ENCODE results near the gene PDE3B. TPM values are rescaled to one million over a fixed set of nuclear protein-coding genes. Genes with fewer than 3 reads are reported as not detected.
"Not testable (repeated sequence)": the region's sequence is repeated elsewhere in the genome, so short reads cannot be mapped to it uniquely, and the experiment has no call there.

The PDE3B gene
- total RNA-seq, 1 experiment from 2014 or later: not detected

DNA sequence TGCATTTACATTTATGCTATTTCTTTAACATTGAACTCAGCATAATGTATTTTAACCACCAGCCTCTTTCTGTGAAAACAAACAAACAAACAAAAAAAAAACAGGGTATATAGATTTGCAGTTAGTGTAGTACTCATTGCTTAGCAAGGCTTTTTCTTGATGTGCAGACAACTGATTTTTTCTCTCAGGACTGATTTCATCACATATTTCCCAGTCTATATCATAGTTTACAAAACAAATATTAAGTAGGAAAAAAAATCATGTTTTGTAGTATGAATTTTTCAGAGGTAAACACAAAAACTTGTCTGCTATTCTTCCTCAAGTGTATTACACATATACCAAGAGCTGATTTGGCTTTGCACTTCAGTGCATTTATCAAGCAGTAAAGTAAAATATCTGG is 123.0 kb downstream of the PDE3B start:
- Histone ChIP-seq H3K9me2 (replicated peaks; ENCODE audit: insufficient read depth, low read length) (no peaks in the 10 kb centered on the region), H3K27ac (ENCODE audit: low read length) (no peak overlapping the region), H3K4me1 (ENCODE audit: low read length) (no peaks in the 10 kb centered on the region), H3K36me3 (ENCODE audit: insufficient read depth, low read length) (no peaks in the 10 kb centered on the region), H3K4me2 (ENCODE audit: low read depth, low read length, poor library complexity, severe bottlenecking) (no peak overlapping the region), H3K27me3 (ENCODE audit: low read length) (no peaks in the 10 kb centered on the region), H3K9me3 (ENCODE audit: low read length) (no peaks in the 10 kb centered on the region), H3K9ac (ENCODE audit: low read length) (no peak overlapping the region), H3K79me2 (ENCODE audit: low read length) (no peaks in the 10 kb centered on the region), H2AFZ (ENCODE audit: low read length) (no peak overlapping the region), H4K20me1 (ENCODE audit: insufficient read depth, low read depth, low read length) (no peaks in the 10 kb centered on the region), H3K4me3 (ENCODE audit: low read length) (no peak overlapping the region)
- no peak for DNase-seq

DNA sequence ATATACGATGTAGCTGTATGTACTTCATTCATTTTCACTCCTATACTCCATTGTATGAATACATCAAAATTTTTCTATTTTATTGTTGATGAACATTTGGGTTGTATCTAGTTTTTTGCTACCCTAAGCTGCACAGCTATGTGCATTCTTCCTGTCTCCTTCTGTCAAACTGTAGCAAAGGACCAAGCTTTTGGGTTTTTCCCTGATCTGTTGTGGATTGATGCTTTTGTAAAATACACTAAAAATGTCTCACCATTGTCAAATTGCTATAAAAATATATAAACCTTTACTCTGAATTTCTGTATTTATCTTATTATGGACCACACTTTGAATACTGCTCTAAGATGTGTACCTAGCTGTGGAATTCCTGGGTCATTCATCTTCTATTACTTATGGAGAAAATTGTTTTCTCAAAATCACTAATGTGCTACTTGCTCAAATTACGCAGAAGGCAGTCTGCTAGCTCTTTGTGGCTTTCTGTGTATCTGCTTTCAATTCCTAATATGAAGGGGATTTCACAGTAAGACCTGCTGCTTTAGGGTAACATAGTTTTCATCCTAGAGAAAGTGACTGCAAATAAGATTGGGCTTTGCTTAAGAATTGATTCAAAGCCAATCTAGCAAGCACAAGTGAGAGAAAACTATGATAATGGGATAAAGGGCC is 125.1 kb downstream of the PDE3B start:
- Histone ChIP-seq H4K20me1 (ENCODE audit: insufficient read depth, low read depth, low read length) (no peaks in the 10 kb centered on the region), H3K9me2 (replicated peaks; ENCODE audit: insufficient read depth, low read length) (no peaks in the 10 kb centered on the region), H3K27me3 (ENCODE audit: low read length) (no peaks in the 10 kb centered on the region), H3K79me2 (ENCODE audit: low read length) (no peaks in the 10 kb centered on the region), H3K36me3 (ENCODE audit: insufficient read depth, low read length) (no peaks in the 10 kb centered on the region), H3K9ac (ENCODE audit: low read length) (no peak overlapping the region), H2AFZ (ENCODE audit: low read length) (no peak overlapping the region), H3K4me3 (ENCODE audit: low read length) (no peak overlapping the region), H3K4me2 (ENCODE audit: low read depth, low read length, poor library complexity, severe bottlenecking) (no peak overlapping the region), H3K4me1 (ENCODE audit: low read length) (no peaks in the 10 kb centered on the region), H3K27ac (ENCODE audit: low read length) (no peak overlapping the region), H3K9me3 (ENCODE audit: low read length) (no peaks in the 10 kb centered on the region)
- DNase-seq: no peak

DNA sequence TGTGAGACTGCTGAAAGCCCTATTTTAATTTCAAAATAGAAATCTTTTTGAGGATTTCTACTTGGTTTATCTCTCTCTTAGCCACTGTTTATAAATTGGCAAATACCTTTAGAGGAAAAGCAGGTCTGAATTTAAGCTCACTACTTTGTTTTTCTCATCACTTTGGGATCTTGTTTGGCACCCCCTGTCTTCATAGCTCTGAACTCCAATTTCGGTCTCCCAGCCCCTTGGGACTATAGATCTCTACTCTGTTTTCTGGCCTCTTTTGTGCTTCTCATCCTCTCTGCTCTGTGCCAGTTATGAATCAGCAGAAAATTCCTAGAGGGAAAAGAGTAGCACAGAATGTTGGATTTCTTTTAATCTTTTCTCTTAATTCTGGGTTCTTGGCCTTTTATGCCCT is 130.2 kb downstream of the PDE3B start:
- H3K9ac ChIP-seq (ENCODE audit: low read length): no peak overlapping the region
- no peak overlapping the region for H3K4me2 ChIP-seq (ENCODE audit: low read depth, low read length, poor library complexity, severe bottlenecking)
- no peaks in the 10 kb centered on the region for H3K79me2 ChIP-seq (ENCODE audit: low read length)
- no peaks in the 10 kb centered on the region for H3K9me2 ChIP-seq (replicated peaks; ENCODE audit: insufficient read depth, low read length)
- H4K20me1 ChIP-seq (ENCODE audit: insufficient read depth, low read depth, low read length): no peaks in the 10 kb centered on the region
- no peak overlapping the region for H3K27ac ChIP-seq (ENCODE audit: low read length)
- no peaks in the 10 kb centered on the region for H3K27me3 ChIP-seq (ENCODE audit: low read length)
- H3K36me3 ChIP-seq (ENCODE audit: insufficient read depth, low read length): no peaks in the 10 kb centered on the region
- H2AFZ ChIP-seq (ENCODE audit: low read length): no peak overlapping the region
- DNase-seq: no peak
- H3K9me3 ChIP-seq (ENCODE audit: low read length): no peaks in the 10 kb centered on the region
- H3K4me1 ChIP-seq (ENCODE audit: low read length): no peaks in the 10 kb centered on the region
- no peak overlapping the region for H3K4me3 ChIP-seq (ENCODE audit: low read length)

DNA sequence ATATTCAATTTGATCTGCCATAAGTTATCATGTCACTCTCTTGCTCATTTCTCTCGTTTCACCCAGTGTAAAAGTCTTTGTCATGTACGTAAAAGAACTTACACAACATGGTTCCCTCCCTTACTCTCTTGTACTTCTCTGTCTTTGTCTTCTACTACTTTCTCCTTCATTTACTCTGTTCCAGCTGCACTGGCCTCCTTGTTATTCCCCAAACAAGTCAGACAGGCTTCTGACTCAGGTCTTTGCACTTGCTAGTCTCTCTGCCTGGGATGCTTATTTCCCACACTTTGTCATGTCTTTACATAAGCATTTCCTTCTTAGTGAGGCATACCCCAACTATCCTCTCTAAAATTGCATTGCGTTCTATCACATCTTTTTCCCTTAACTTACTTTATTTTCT is 131.1 kb downstream of the PDE3B start:
- H3K9me3 ChIP-seq (ENCODE audit: low read length): no peaks in the 10 kb centered on the region

DNA sequence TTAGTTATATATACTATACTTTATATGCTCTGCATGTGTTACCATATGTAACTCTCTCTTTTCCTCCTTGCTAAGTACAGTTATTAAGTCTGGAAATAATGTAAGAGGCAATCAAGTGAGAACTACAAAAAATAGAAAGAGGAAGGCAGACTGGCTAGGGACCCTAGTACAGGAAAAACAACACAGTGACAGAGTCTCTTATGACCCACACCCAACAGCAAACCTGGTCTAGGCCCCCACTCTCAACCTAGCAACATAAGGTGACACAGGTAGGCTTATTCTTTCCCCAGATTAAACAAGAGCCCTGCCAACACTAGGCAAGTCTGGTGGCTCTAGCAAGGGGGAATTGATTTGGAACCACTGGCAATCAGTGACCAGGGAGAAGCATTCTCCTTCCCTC is 132.3 kb downstream of the PDE3B start:
- Histone ChIP-seq H3K4me1 (ENCODE audit: low read length) (no peaks in the 10 kb centered on the region), H3K27me3 (ENCODE audit: low read length) (no peaks in the 10 kb centered on the region), H3K27ac (ENCODE audit: low read length) (no peak overlapping the region), H3K4me3 (ENCODE audit: low read length) (no peak overlapping the region), H2AFZ (ENCODE audit: low read length) (no peak overlapping the region), H3K36me3 (ENCODE audit: insufficient read depth, low read length) (no peaks in the 10 kb centered on the region), H4K20me1 (ENCODE audit: insufficient read depth, low read depth, low read length) (no peaks in the 10 kb centered on the region), H3K79me2 (ENCODE audit: low read length) (no peaks in the 10 kb centered on the region), H3K9me2 (replicated peaks; ENCODE audit: insufficient read depth, low read length) (no peaks in the 10 kb centered on the region), H3K4me2 (ENCODE audit: low read depth, low read length, poor library complexity, severe bottlenecking) (no peak overlapping the region), H3K9me3 (ENCODE audit: low read length) (no peaks in the 10 kb centered on the region), H3K9ac (ENCODE audit: low read length) (no peak overlapping the region)
- no peak for DNase-seq

More for the DNA sequence above, 131.1 kb downstream of the PDE3B start:
- Histone ChIP-seq H3K36me3 (ENCODE audit: insufficient read depth, low read length) (no peaks in the 10 kb centered on the region), H3K27me3 (ENCODE audit: low read length) (no peaks in the 10 kb centered on the region), H3K4me3 (ENCODE audit: low read length) (no peak overlapping the region), H3K79me2 (ENCODE audit: low read length) (no peaks in the 10 kb centered on the region), H4K20me1 (ENCODE audit: insufficient read depth, low read depth, low read length) (no peaks in the 10 kb centered on the region), H2AFZ (ENCODE audit: low read length) (no peak overlapping the region), H3K27ac (ENCODE audit: low read length) (no peak overlapping the region), H3K9me2 (replicated peaks; ENCODE audit: insufficient read depth, low read length) (no peaks in the 10 kb centered on the region), H3K9ac (ENCODE audit: low read length) (no peak overlapping the region), H3K4me2 (ENCODE audit: low read depth, low read length, poor library complexity, severe bottlenecking) (no peak overlapping the region), H3K4me1 (ENCODE audit: low read length) (no peaks in the 10 kb centered on the region)
- no peak for DNase-seq

DNA sequence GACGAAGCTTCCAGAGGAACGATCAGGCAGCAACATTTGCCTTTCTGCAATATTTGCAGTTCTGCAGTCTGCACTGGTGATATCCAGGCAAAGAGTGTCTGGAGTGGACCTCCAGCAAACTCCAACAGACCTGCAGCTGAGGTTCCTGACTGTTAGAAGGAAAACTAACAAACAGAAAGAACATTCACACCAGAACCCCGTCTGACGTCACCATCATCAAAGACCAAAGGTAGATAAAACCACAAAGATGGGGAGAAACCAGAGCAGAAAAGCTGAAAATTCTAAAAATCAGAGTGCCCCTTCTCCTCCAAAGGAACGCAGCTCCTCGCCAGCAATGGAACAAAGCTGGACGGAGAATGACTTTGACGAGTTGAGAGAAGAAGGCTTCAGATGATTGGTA is 134.9 kb downstream of the PDE3B start:
- H3K4me2 ChIP-seq (ENCODE audit: low read depth, low read length, poor library complexity, severe bottlenecking); H3K9me3 ChIP-seq (ENCODE audit: low read length); H3K27me3 ChIP-seq (ENCODE audit: low read length); H4K20me1 ChIP-seq (ENCODE audit: insufficient read depth, low read depth, low read length); H3K9me2 ChIP-seq (replicated peaks; ENCODE audit: insufficient read depth, low read length); H3K27ac ChIP-seq (ENCODE audit: low read length); H3K4me1 ChIP-seq (ENCODE audit: low read length); H2AFZ ChIP-seq (ENCODE audit: low read length); H3K79me2 ChIP-seq (ENCODE audit: low read length); DNase-seq; H3K9ac ChIP-seq (ENCODE audit: low read length); H3K4me3 ChIP-seq (ENCODE audit: low read length); H3K36me3 ChIP-seq (ENCODE audit: insufficient read depth, low read length): not testable (repeated sequence)

DNA sequence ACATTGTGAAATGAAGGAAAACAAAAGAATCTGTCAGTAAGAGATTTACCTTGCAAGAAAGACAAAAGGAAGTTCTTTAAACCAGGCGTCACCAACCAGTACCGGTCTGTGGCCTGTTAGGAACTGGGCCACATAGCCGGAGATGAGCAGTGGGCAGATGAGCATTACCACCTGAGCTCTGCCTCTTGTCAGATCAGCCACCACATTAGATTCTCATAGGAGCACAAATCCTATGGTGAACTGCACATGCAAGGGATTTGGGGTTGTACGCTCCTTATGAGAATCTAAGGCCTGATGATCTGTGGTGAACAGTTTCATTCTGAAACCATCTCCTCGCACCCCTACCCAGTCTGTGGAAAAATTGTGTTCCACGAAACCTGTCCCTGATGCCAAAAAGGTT is 140.2 kb downstream of the PDE3B start:
- no peaks in the 10 kb centered on the region for H3K9me3 ChIP-seq (ENCODE audit: low read length)
- H4K20me1 ChIP-seq (ENCODE audit: insufficient read depth, low read depth, low read length): no peaks in the 10 kb centered on the region
- H3K27me3 ChIP-seq (ENCODE audit: low read length): no peaks in the 10 kb centered on the region
- no peak overlapping the region for H3K9ac ChIP-seq (ENCODE audit: low read length)
- H3K36me3 ChIP-seq (ENCODE audit: insufficient read depth, low read length): no peaks in the 10 kb centered on the region
- no peak overlapping the region for H3K4me2 ChIP-seq (ENCODE audit: low read depth, low read length, poor library complexity, severe bottlenecking)
- no peaks in the 10 kb centered on the region for H3K79me2 ChIP-seq (ENCODE audit: low read length)
- H3K4me1 ChIP-seq (ENCODE audit: low read length): no peaks in the 10 kb centered on the region
- no peak overlapping the region for H3K27ac ChIP-seq (ENCODE audit: low read length)
- H3K9me2 ChIP-seq (replicated peaks; ENCODE audit: insufficient read depth, low read length): no peaks in the 10 kb centered on the region
- DNase-seq: no peak
- no peak overlapping the region for H3K4me3 ChIP-seq (ENCODE audit: low read length)
- H2AFZ ChIP-seq (ENCODE audit: low read length): no peak overlapping the region

DNA sequence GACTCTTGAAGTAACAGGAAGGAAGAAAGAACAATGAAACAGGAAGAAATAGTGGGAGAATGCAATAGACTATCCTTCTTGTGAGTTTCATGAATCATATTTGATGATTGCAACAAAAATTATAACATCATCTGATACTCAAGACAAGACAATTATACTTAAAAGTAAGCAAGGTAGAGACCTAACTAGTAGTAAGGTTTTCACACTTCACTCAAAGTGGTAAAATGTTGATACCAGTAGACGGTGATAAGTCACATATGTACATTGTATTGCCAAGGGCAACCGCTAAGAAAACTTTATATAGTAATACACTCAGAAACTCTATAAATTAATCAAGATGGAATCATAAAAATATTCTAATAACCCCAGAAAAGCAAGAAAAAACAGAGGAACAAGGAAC is 140.6 kb downstream of the PDE3B start:
- H3K36me3 ChIP-seq (ENCODE audit: insufficient read depth, low read length): no peaks in the 10 kb centered on the region
- no peak overlapping the region for H3K4me2 ChIP-seq (ENCODE audit: low read depth, low read length, poor library complexity, severe bottlenecking)
- H3K27me3 ChIP-seq (ENCODE audit: low read length): no peaks in the 10 kb centered on the region
- H4K20me1 ChIP-seq (ENCODE audit: insufficient read depth, low read depth, low read length): no peaks in the 10 kb centered on the region
- H3K9me3 ChIP-seq (ENCODE audit: low read length): no peaks in the 10 kb centered on the region
- no peak overlapping the region for H3K4me3 ChIP-seq (ENCODE audit: low read length)
- DNase-seq: no peak
- no peaks in the 10 kb centered on the region for H3K79me2 ChIP-seq (ENCODE audit: low read length)
- H2AFZ ChIP-seq (ENCODE audit: low read length): no peak overlapping the region
- H3K9ac ChIP-seq (ENCODE audit: low read length): no peak overlapping the region
- H3K9me2 ChIP-seq (replicated peaks; ENCODE audit: insufficient read depth, low read length): no peaks in the 10 kb centered on the region
- H3K27ac ChIP-seq (ENCODE audit: low read length): no peak overlapping the region
- H3K4me1 ChIP-seq (ENCODE audit: low read length): no peaks in the 10 kb centered on the region

All from Karpas-422 (cell line).